Liver (tissue), 9 donors: ENCODE measurements around the gene ZNF593. TPM values are rescaled to one million over a fixed set of nuclear protein-coding genes. Genes with fewer than 3 reads are reported as not detected.

Source experiments
- DNase-seq: peaks from one replicate; pipeline ENCODE4 v3.0.0-alpha.2; 2017; ENCODE audit warnings: low spot score
- H3K27ac ChIP-seq, 2 donors: one replicate each; pipeline ENCODE4 v1.7.0; 2013; ENCODE audit warnings: inconsistent platforms in 2 of 2, low read length in 2 of 2, control low read depth in 1 of 2, low read depth in 1 of 2, mild to moderate bottlenecking in 1 of 2
- H3K27me3 ChIP-seq, 4 donors: one replicate each; pipeline versions ENCODE4 v1.6.1 to v1.7.0; 2013; ENCODE audit warnings: low read length in 3 of 4, inconsistent platforms in 1 of 4, mild to moderate bottlenecking in 1 of 4, moderate library complexity in 1 of 4; ENCODE audit not compliant: control insufficient read depth in 4 of 4, insufficient read depth in 4 of 4
- H3K36me3 ChIP-seq, 4 donors: one replicate each; pipeline versions ENCODE4 v1.6.1 to v1.7.0; 2013; ENCODE audit warnings: low read length in 3 of 4, mild to moderate bottlenecking in 3 of 4, low read depth in 1 of 4, moderate library complexity in 1 of 4; ENCODE audit not compliant: control insufficient read depth in 4 of 4, insufficient read depth in 3 of 4
- H3K4me1 ChIP-seq, 4 donors: one replicate each; pipeline versions ENCODE4 v1.6.1 to v1.7.0; 2013; ENCODE audit warnings: low read length in 3 of 4, mild to moderate bottlenecking in 3 of 4, moderate library complexity in 1 of 4; ENCODE audit not compliant: control insufficient read depth in 4 of 4, insufficient read depth in 4 of 4
- H3K4me3 ChIP-seq, 3 donors: one replicate each; pipeline versions ENCODE4 v1.6.1 to v1.7.0; 2013; ENCODE audit warnings: low read length in 3 of 3, control low read depth in 1 of 3, low read depth in 1 of 3, mild to moderate bottlenecking in 1 of 3
- H3K9ac ChIP-seq, 2 donors: one replicate each; pipeline ENCODE4 v1.7.0; 2013; ENCODE audit warnings: low read length in 2 of 2, mild to moderate bottlenecking in 2 of 2, moderate library complexity in 2 of 2, control low read depth in 1 of 2, low read depth in 1 of 2
- H3K9me3 ChIP-seq, 4 donors: one replicate each; pipeline versions ENCODE4 v1.6.1 to v1.7.0; 2013; ENCODE audit warnings: low read length in 3 of 4; ENCODE audit not compliant: control insufficient read depth in 4 of 4
- EGR1 ChIP-seq, 2 donors: IDR thresholded peaks; 2 replicates each; pipeline ENCODE4 v1.6.1; 2016 to 2018; ENCODE audit warnings: antibody characterized with exemption in 2 of 2, low read depth in 2 of 2
- FOXA1 ChIP-seq: IDR thresholded peaks from 2 replicates; pipeline ENCODE4 v1.6.1; 2016; ENCODE audit warnings: antibody characterized with exemption
- FOXA2 ChIP-seq: IDR thresholded peaks from 2 replicates; pipeline ENCODE4 v1.6.1; 2016; ENCODE audit warnings: antibody characterized with exemption
- GABPA ChIP-seq, 2 donors: IDR thresholded peaks in 1 of 2; conservative IDR thresholded peaks in 1 of 2; 2 replicates each; pipeline ENCODE4 v1.6.1; 2016; ENCODE audit warnings: antibody characterized with exemption in 2 of 2, mild to moderate bottlenecking in 1 of 2, moderate library complexity in 1 of 2
- HNF4A ChIP-seq, 2 donors: conservative IDR thresholded peaks; 2 replicates each; pipeline ENCODE4 v1.6.1; 2016; ENCODE audit warnings: antibody characterized with exemption in 2 of 2, mild to moderate bottlenecking in 2 of 2
- HNF4G ChIP-seq: IDR thresholded peaks from 2 replicates; pipeline ENCODE4 v1.6.1; 2016; ENCODE audit warnings: antibody characterized with exemption
- JUND ChIP-seq, 2 donors: IDR thresholded peaks; 2 replicates each; pipeline ENCODE4 v1.6.1; 2016; ENCODE audit warnings: antibody characterized with exemption in 2 of 2
- NR2F2 ChIP-seq: IDR thresholded peaks from 2 replicates; pipeline ENCODE4 v1.6.1; 2016; ENCODE audit warnings: antibody characterized with exemption
- RAD21 ChIP-seq, 2 donors: IDR thresholded peaks; 2 replicates each; pipeline ENCODE4 v1.6.1; 2016; ENCODE audit warnings: antibody characterized with exemption in 2 of 2, mild to moderate bottlenecking in 2 of 2
- RXRA ChIP-seq, 2 donors: IDR thresholded peaks; 2 replicates each; pipeline ENCODE4 v1.6.1; 2017 to 2018; ENCODE audit warnings: antibody characterized with exemption in 2 of 2, mild to moderate bottlenecking in 1 of 2
- SP1 ChIP-seq: IDR thresholded peaks from 2 replicates; pipeline ENCODE4 v1.6.1; 2018; ENCODE audit warnings: antibody characterized with exemption, mild to moderate bottlenecking
- TAF1 ChIP-seq: conservative IDR thresholded peaks from 2 replicates; pipeline ENCODE4 v1.6.1; 2016; ENCODE audit warnings: antibody characterized with exemption, mild to moderate bottlenecking
- YY1 ChIP-seq: IDR thresholded peaks from 2 replicates; pipeline ENCODE4 v1.6.1; 2016; ENCODE audit warnings: antibody characterized with exemption, mild to moderate bottlenecking
- WGBS: extraction: QIAGEN DNeasy Blood & Tissue Kit; methylation state at CpG from one replicate; pipeline ENCODE4 v1.1.7; 2013; 5-methylcytosine and 5-hydroxymethylcytosine counted together
- polyA plus RNA-seq, 2 donors: library from polyadenylated mRNA; stranded (reverse) in 1 of 2; unstranded in 1 of 2; fragments of 200-250 nt in 1 of 2; fragments of >200 nt in 1 of 2; fragmentation: Nextera tagmentation in 1 of 2; extraction: Ambion mirVana in 1 of 2; gene quantifications; one replicate each; pipeline versions ENCODE4 v1.2.1 to v1.2.3, GENCODE V29; 2013 to 2015
- total RNA-seq, 2 donors: library from RNA; depleted of rRNA; stranded (reverse); fragments of >200 nt; gene quantifications; one replicate each; pipeline ENCODE4 v1.2.3, GENCODE V29; 2014
- TF ChIP-seq, protein P1 (sequence below): IDR thresholded peaks from 2 replicates; pipeline ENCODE4 v1.6.1; 2016; ENCODE audit warnings: antibody characterized with exemption
- TF ChIP-seq, protein P2 (sequence below): IDR thresholded peaks from 2 replicates; pipeline ENCODE4 v1.6.1; 2016; ENCODE audit warnings: antibody characterized with exemption
- TF ChIP-seq, protein P3 (sequence below): IDR thresholded peaks from 2 replicates; pipeline ENCODE4 v1.6.1; 2016; ENCODE audit warnings: antibody characterized with exemption
- TF ChIP-seq, protein P4 (sequence below): IDR thresholded peaks from 2 replicates; pipeline ENCODE4 v1.6.1; 2016; ENCODE audit warnings: antibody characterized with exemption, mild to moderate bottlenecking
- donor health status: healthy.
- donor health status: healthy.
- donor health status: healthy.
- donor health status: healthy.
- donor health status: healthy.

ZNF593 gene
- total and polyA plus RNA-seq, 4 donors = 5.7 to 81.4 (median 30.2) TPM

DNA sequence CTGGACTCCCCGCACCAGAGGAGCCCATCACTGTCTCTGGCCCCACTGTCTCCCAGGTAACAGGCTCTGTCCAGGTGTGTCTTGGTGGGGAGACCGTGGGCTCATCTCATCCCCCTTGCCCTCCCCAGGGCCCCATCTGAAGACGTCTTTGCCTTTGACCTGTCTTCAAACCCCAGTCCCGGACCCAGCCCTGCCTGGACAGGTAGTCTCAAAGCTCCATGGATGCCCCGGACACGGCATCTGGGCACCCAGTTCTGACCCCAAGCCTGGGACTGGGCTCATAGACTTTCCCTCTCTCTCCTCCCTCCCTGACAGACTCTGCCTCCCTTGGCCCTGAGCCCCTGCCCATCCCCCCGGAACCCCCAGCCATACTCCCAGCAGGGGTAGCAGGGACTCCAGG is 14.4 kb downstream of the ZNF593 start:
- no peaks in the 10 kb centered on the region for H3K27me3 ChIP-seq

DNA sequence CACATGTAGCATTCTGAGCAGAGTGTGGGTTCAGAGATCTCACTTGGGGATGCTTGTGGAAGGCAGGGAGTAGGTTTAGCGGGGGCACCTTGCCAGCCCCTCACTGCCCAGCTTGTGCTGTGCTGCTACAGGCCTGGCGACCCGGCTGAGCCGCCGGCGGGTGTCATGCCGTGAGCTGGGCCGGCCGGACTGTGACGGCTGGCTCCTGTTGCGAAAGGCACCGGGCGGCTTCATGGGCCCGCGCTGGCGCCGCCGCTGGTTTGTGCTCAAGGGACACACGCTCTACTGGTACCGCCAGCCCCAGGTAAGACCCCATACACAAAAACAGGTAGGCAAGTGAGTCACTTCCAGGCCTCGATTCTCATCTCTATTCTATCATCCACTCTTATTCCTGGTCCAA is 15.2 kb downstream of the ZNF593 start:
- Histone ChIP-seq H3K27ac (no peak overlapping the region), H3K36me3 (no peaks in the 10 kb centered on the region), H3K4me3 (no peak overlapping the region), H3K9me3 (no peaks in the 10 kb centered on the region), H3K27me3 (no peaks in the 10 kb centered on the region), H3K4me1 (no peaks in the 10 kb centered on the region), H3K9ac (no peak overlapping the region)
- no peak for DNase-seq
- 96% methylated on average over 21 of the region's 21 CpGs for WGBS
- TF ChIP-seq FOXA1 (no peak), FOXA2 (no peak), GABPA (IDR thresholded peaks at IDR 0.05 in 1 of 2, conservative IDR thresholded peaks at IDR 0.05 in 1 of 2) (no peak), HNF4A (conservative IDR thresholded peaks at IDR 0.05) (no peak), SP1 (no peak), RAD21 (IDR thresholded peaks at IDR 0.05) (no peak), YY1 (no peak)
- TF ChIP-seq, protein P1, sequence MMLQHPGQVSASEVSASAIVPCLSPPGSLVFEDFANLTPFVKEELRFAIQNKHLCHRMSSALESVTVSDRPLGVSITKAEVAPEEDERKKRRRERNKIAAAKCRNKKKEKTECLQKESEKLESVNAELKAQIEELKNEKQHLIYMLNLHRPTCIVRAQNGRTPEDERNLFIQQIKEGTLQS = no peak
- TF ChIP-seq, protein P2, sequence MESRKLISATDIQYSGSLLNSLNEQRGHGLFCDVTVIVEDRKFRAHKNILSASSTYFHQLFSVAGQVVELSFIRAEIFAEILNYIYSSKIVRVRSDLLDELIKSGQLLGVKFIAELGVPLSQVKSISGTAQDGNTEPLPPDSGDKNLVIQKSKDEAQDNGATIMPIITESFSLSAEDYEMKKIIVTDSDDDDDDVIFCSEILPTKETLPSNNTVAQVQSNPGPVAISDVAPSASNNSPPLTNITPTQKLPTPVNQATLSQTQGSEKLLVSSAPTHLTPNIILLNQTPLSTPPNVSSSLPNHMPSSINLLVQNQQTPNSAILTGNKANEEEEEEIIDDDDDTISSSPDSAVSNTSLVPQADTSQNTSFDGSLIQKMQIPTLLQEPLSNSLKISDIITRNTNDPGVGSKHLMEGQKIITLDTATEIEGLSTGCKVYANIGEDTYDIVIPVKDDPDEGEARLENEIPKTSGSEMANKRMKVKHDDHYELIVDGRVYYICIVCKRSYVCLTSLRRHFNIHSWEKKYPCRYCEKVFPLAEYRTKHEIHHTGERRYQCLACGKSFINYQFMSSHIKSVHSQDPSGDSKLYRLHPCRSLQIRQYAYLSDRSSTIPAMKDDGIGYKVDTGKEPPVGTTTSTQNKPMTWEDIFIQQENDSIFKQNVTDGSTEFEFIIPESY = no peak

More for the DNA sequence above, 14.4 kb downstream of the ZNF593 start:
- Histone ChIP-seq H3K27ac (no peak overlapping the region), H3K4me3 (no peak overlapping the region), H3K9me3 (no peaks in the 10 kb centered on the region), H3K36me3 (no peaks in the 10 kb centered on the region), H3K4me1 (no peaks in the 10 kb centered on the region), H3K9ac (no peak overlapping the region)
- no peak for TF ChIP-seq YY1
- TF ChIP-seq FOXA1 = no peak
- TF ChIP-seq EGR1 (IDR thresholded peaks at IDR 0.05; ENCODE audit: low read depth in 2 of 2) = no peak
- TF ChIP-seq, protein P2 = no peak
- TF ChIP-seq RXRA (IDR thresholded peaks at IDR 0.05) = no peak
- TF ChIP-seq SP1 = no peak
- no peak for TF ChIP-seq HNF4G
- TF ChIP-seq TAF1 = no peak
- TF ChIP-seq GABPA (IDR thresholded peaks at IDR 0.05 in 1 of 2, conservative IDR thresholded peaks at IDR 0.05 in 1 of 2) = no peak
- no peak for TF ChIP-seq FOXA2
- TF ChIP-seq, protein P1 = no peak
- no peak for DNase-seq
- 91% methylated on average over 7 of the region's 7 CpGs for WGBS

DNA sequence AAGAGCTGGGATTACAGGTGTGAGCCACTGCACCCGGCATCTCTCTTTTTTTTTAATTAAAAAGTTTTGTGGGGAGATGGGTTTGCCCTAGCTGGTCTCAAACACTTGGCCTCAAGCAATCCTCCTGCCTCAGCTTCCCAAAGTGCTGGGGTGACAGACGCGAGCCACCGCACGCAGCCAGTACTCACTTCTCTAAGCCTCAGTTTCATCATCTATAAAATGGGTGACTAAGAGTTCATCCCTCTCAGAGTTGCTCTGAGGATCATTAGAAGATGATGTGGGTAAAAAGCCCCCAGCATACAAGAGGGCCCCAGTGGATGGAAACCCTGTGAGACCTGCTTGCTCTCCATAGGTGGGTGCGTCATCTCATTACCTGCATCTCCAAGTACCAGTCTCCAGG is 18.2 kb downstream of the ZNF593 start:
- DNase-seq = no peak
- no peaks in the 10 kb centered on the region for H3K27me3 ChIP-seq
- no peak overlapping the region for H3K4me3 ChIP-seq
- H3K27ac ChIP-seq = no peak overlapping the region
- H3K4me1 ChIP-seq = no peaks in the 10 kb centered on the region
- H3K9me3 ChIP-seq = no peaks in the 10 kb centered on the region
- 97% methylated on average over 6 of the region's 6 CpGs for WGBS
- H3K9ac ChIP-seq = no peak overlapping the region
- H3K36me3 ChIP-seq = no peaks in the 10 kb centered on the region
- no peak for TF ChIP-seq FOXA2
- no peak for TF ChIP-seq JUND (IDR thresholded peaks at IDR 0.05)
- TF ChIP-seq, protein P3, sequence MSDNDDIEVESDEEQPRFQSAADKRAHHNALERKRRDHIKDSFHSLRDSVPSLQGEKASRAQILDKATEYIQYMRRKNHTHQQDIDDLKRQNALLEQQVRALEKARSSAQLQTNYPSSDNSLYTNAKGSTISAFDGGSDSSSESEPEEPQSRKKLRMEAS = no peak
- TF ChIP-seq NR2F2 = no peak
- TF ChIP-seq, protein P4, sequence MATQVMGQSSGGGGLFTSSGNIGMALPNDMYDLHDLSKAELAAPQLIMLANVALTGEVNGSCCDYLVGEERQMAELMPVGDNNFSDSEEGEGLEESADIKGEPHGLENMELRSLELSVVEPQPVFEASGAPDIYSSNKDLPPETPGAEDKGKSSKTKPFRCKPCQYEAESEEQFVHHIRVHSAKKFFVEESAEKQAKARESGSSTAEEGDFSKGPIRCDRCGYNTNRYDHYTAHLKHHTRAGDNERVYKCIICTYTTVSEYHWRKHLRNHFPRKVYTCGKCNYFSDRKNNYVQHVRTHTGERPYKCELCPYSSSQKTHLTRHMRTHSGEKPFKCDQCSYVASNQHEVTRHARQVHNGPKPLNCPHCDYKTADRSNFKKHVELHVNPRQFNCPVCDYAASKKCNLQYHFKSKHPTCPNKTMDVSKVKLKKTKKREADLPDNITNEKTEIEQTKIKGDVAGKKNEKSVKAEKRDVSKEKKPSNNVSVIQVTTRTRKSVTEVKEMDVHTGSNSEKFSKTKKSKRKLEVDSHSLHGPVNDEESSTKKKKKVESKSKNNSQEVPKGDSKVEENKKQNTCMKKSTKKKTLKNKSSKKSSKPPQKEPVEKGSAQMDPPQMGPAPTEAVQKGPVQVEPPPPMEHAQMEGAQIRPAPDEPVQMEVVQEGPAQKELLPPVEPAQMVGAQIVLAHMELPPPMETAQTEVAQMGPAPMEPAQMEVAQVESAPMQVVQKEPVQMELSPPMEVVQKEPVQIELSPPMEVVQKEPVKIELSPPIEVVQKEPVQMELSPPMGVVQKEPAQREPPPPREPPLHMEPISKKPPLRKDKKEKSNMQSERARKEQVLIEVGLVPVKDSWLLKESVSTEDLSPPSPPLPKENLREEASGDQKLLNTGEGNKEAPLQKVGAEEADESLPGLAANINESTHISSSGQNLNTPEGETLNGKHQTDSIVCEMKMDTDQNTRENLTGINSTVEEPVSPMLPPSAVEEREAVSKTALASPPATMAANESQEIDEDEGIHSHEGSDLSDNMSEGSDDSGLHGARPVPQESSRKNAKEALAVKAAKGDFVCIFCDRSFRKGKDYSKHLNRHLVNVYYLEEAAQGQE = no peak
- no peak for TF ChIP-seq HNF4G
- no peak for TF ChIP-seq HNF4A (conservative IDR thresholded peaks at IDR 0.05)
- no peak for TF ChIP-seq RAD21 (IDR thresholded peaks at IDR 0.05)
- TF ChIP-seq EGR1 (IDR thresholded peaks at IDR 0.05; ENCODE audit: low read depth in 2 of 2) = no peak
- TF ChIP-seq, protein P2 = no peak
- no peak for TF ChIP-seq SP1
- TF ChIP-seq GABPA (IDR thresholded peaks at IDR 0.05 in 1 of 2, conservative IDR thresholded peaks at IDR 0.05 in 1 of 2) = no peak
- TF ChIP-seq YY1 = no peak
